T-cell (primary cell): Measurements from ENCODE around the gene MAP3K1. TPM values are rescaled to one million over a fixed set of nuclear protein-coding genes. Genes with fewer than 3 reads are reported as not detected.
A peak's percentile ranks its signal among the peaks of the same experiment; 100 is the strongest.

Experiments used
- ATAC-seq, 4 experiments: fragments of 200-7000 bp in 3 of 4; fragments of 150-1000 bp in 1 of 4; cut with Tn5 transposase; replicated peaks in 1 of 4; 1 replicate in 3 of 4; 2 replicates in 1 of 4; pipeline ENCODE4 v1.10.0; 2021; ENCODE audit warnings: moderate library complexity in 3 of 4, mild to moderate bottlenecking in 2 of 4, moderate number of reproducible peaks in 1 of 4
- CTCF ChIA-PET, 2 donors: fragments of 300-600 bp; sonication (Branson Sonifier 250); formaldehyde crosslinking; loops; one replicate each; lab custom pipeline; 2022; ENCODE audit warnings: antibody characterized with exemption in 2 of 2; lab: Charles Lee
- POLR2A ChIA-PET, 2 donors: fragments of 300-600 bp; sonication (Branson Sonifier 250); formaldehyde crosslinking; loops; one replicate each; lab custom pipeline; 2022; ENCODE audit warnings: antibody characterized with exemption in 2 of 2; lab: Charles Lee
- DNase-seq, 35 experiments: peaks; one replicate each; pipeline versions ENCODE4 v3.0.0 to v3.0.0-alpha.2; 2013 to 2023
- H3K27ac ChIP-seq: one replicate; pipeline ENCODE4 v1.5.1; 2013; ENCODE audit warnings: low read length
- H3K27me3 ChIP-seq, 2 experiments: replicated peaks in 1 of 2; 1 replicate in 1 of 2; 2 replicates in 1 of 2; pipeline versions ENCODE4 v1.6.1 to v1.7.0; 2013; ENCODE audit warnings: low read length in 1 of 2, mixed read lengths in 1 of 2; ENCODE audit not compliant: control insufficient read depth in 2 of 2, insufficient read depth in 2 of 2; ENCODE audit errors: extremely low read depth in 1 of 2
- H3K36me3 ChIP-seq, 2 donors: 1 replicate in 1 of 2; 2 replicates in 1 of 2; pipeline versions ENCODE4 v1.6.1 to v1.7.0; 2013; ENCODE audit warnings: low read length in 1 of 2; ENCODE audit not compliant: control insufficient read depth in 2 of 2, insufficient read depth in 1 of 2; ENCODE audit errors: extremely low read depth in 1 of 2
- H3K4me1 ChIP-seq, 2 experiments: 1 replicate in 1 of 2; 2 replicates in 1 of 2; pipeline versions ENCODE4 v1.6.1 to v1.7.0; 2013; ENCODE audit warnings: low read length in 2 of 2, mixed read lengths in 1 of 2; ENCODE audit not compliant: insufficient read depth in 2 of 2, control insufficient read depth in 1 of 2; ENCODE audit errors: extremely low read depth in 1 of 2
- H3K4me3 ChIP-seq, 2 donors: 1 replicate in 1 of 2; 2 replicates in 1 of 2; pipeline versions ENCODE4 v1.5.1 to v1.7.0; 2013; ENCODE audit warnings: mild to moderate bottlenecking in 2 of 2, low read length in 1 of 2, moderate library complexity in 1 of 2; ENCODE audit not compliant: control insufficient read depth in 1 of 2; ENCODE audit errors: extremely low read depth in 1 of 2
- H3K9me3 ChIP-seq: 2 replicates; pipeline ENCODE4 v1.7.0; 2013
- H3K27ac Mint-ChIP-seq, 2 donors: one replicate each; pipeline ENCODE4 v1.8.0; 2020 to 2021; ENCODE audit warnings: mild to moderate bottlenecking in 2 of 2, mixed read lengths in 2 of 2
- H3K27me3 Mint-ChIP-seq, 2 donors: one replicate each; pipeline ENCODE4 v1.8.0; 2021 to 2022; ENCODE audit warnings: mixed read lengths in 2 of 2
- H3K36me3 Mint-ChIP-seq: one replicate; pipeline ENCODE4 v1.8.0; 2021; ENCODE audit warnings: mixed read lengths
- H3K4me1 Mint-ChIP-seq, 3 donors: one replicate each; pipeline ENCODE4 v1.8.0; 2020 to 2022; ENCODE audit warnings: mixed read lengths in 3 of 3, mild to moderate bottlenecking in 1 of 3
- H3K4me3 Mint-ChIP-seq, 3 donors: one replicate each; pipeline ENCODE4 v1.8.0; 2020 to 2022; ENCODE audit warnings: mild to moderate bottlenecking in 3 of 3, mixed read lengths in 3 of 3, moderate library complexity in 3 of 3
- H3K9me3 Mint-ChIP-seq, 3 donors: one replicate each; pipeline ENCODE4 v1.8.0; 2020 to 2022; ENCODE audit warnings: mixed read lengths in 3 of 3
- whole genome bisulfite sequencing: methylation state at CpG from one replicate; pipeline ENCODE4 v1.1.5; 2013; ENCODE audit warnings: missing lambda C conversion rate; ENCODE audit not compliant: insufficient coverage; 5-methylcytosine and 5-hydroxymethylcytosine counted together
- total RNA-seq, 35 experiments: library from RNA in 6 of 35; stranded (reverse) in 6 of 35; fragments of 120-200 nt in 1 of 35; gene quantifications; one replicate each; pipeline versions ENCODE4 v1.2.1 to v1.2.4 and lab custom pipeline; 2013 to 2026

The MAP3K1 gene
- total RNA-seq, 5 donors from 2014 or later (not counting 1 experiment from before 2014, with no cell fraction given): 53.1 to 96.0 (median 80.6) TPM

- WGBS: no CpG with 5 or more reads among the region's 2 CpGs
- no peak for ATAC-seq
- Histone ChIP-seq H3K4me3 (no peak overlapping the region), H3K27ac (no peak overlapping the region), H3K27me3 (peaks cover 0 to 4% of the 10 kb centered on the region in 2 experiments), H3K9me3 (no peaks in the 10 kb centered on the region), H3K36me3 (no peaks in the 10 kb centered on the region), H3K4me1 (no peaks in the 10 kb centered on the region)
- Mint-ChIP-seq H3K4me3 (no peak overlapping the region), H3K4me1 (no peaks in the 10 kb centered on the region), H3K27me3 (no peaks in the 10 kb centered on the region), H3K9me3 (peaks cover 5 to 18% (median 6%) of the 10 kb centered on the region in 3 donors), H3K36me3 (peaks cover 3% of the 10 kb centered on the region), H3K27ac (no peak overlapping the region)
- no peak for DNase-seq
- CTCF ChIA-PET: no interaction called here
- POLR2A ChIA-PET: no interaction called here
Observed at GRCh38 chr5:56783261-56783660, 32.1 kb upstream of the MAP3K1 start.

- no peak for DNase-seq
- H3K27ac Mint-ChIP-seq: no peak overlapping the region
- H3K9me3 Mint-ChIP-seq: no peaks in the 10 kb centered on the region
- H3K4me1 Mint-ChIP-seq: no peaks in the 10 kb centered on the region
- Histone ChIP-seq H3K27me3 (peaks cover 0 to 4% of the 10 kb centered on the region in 2 experiments), H3K27ac (no peak overlapping the region), H3K4me3 (no peak overlapping the region), H3K36me3 (no peaks in the 10 kb centered on the region), H3K9me3 (no peaks in the 10 kb centered on the region), H3K4me1 (no peaks in the 10 kb centered on the region)
- ChIA-PET POLR2A (no interaction called here), CTCF (no interaction called here)
- H3K27me3 Mint-ChIP-seq: no peaks in the 10 kb centered on the region
- no CpG with 5 or more reads among the region's 2 CpGs for WGBS
- no peak overlapping the region for H3K4me3 Mint-ChIP-seq
- H3K36me3 Mint-ChIP-seq: no peaks in the 10 kb centered on the region
- no peak for ATAC-seq
Observed at GRCh38 chr5:56786346-56786745, 29.0 kb upstream of the MAP3K1 start.

- CTCF ChIA-PET: no interaction called here
- H3K27ac Mint-ChIP-seq: peak overlapping the region in 1 of 2 donors; percentile 39
Observed at GRCh38 chr5:56791396-56791795, 24.0 kb upstream of the MAP3K1 start.

GRCh38 chr5:56798521-56798920, 16.8 kb upstream of the MAP3K1 start:
- Mint-ChIP-seq H3K36me3 (no peaks in the 10 kb centered on the region), H3K4me3 (no peak overlapping the region), H3K27ac (no peak overlapping the region), H3K4me1 (peaks cover under 1 to 5% (median 1%) of the 10 kb centered on the region in 3 donors), H3K27me3 (peaks cover 0 to 2% of the 10 kb centered on the region in 2 donors), H3K9me3 (no peaks in the 10 kb centered on the region)
- no peak overlapping the region for H3K27ac ChIP-seq
- peaks cover 0 to 3% of the 10 kb centered on the region in 2 experiments for H3K4me1 ChIP-seq
- DNase-seq (no peak), ATAC-seq (no peak)
- H3K4me3 ChIP-seq: no peak overlapping the region
- no peaks in the 10 kb centered on the region for H3K9me3 ChIP-seq
- CTCF ChIA-PET: no interaction called here
- H3K27me3 ChIP-seq: no peaks in the 10 kb centered on the region
- POLR2A ChIA-PET: no interaction called here
- H3K36me3 ChIP-seq: no peaks in the 10 kb centered on the region

More at GRCh38 chr5:56791396-56791795, 24.0 kb upstream of the MAP3K1 start:
- Mint-ChIP-seq H3K36me3 (no peaks in the 10 kb centered on the region), H3K4me1 (peaks cover 0 to 3% (median 0%) of the 10 kb centered on the region in 3 donors), H3K4me3 (no peak overlapping the region), H3K9me3 (no peaks in the 10 kb centered on the region), H3K27me3 (no peaks in the 10 kb centered on the region)
- DNase-seq (no peak), ATAC-seq (no peak)
- Histone ChIP-seq H3K27ac (no peak overlapping the region), H3K4me3 (no peak overlapping the region), H3K36me3 (no peaks in the 10 kb centered on the region), H3K9me3 (no peaks in the 10 kb centered on the region), H3K27me3 (no peaks in the 10 kb centered on the region), H3K4me1 (no peaks in the 10 kb centered on the region)
- POLR2A ChIA-PET: interaction anchor here (0.6 kb wide), 2 partner anchors 37 to 1490 kb away, joined by 3 read pairs; no protein-coding TSS in a partner anchor
- WGBS: no CpG with 5 or more reads among the region's 3 CpGs

GRCh38 chr5:56800186-56800585, 15.2 kb upstream of the MAP3K1 start:
- Mint-ChIP-seq H3K4me1 (peaks cover 7 to 14% (median 11%) of the 10 kb centered on the region in 3 donors), H3K4me3 (no peak overlapping the region), H3K27me3 (peaks cover 0 to 2% of the 10 kb centered on the region in 2 donors), H3K36me3 (no peaks in the 10 kb centered on the region), H3K9me3 (no peaks in the 10 kb centered on the region), H3K27ac (no peak overlapping the region)
- CTCF ChIA-PET: no interaction called here
- no peaks in the 10 kb centered on the region for H3K36me3 ChIP-seq
- H3K4me3 ChIP-seq: no peak overlapping the region
- H3K27ac ChIP-seq: no peak overlapping the region
- no peaks in the 10 kb centered on the region for H3K9me3 ChIP-seq
- POLR2A ChIA-PET: no interaction called here
- DNase-seq (no peak), ATAC-seq (no peak)
- H3K4me1 ChIP-seq: peaks cover 0 to 5% of the 10 kb centered on the region in 2 experiments
- H3K27me3 ChIP-seq: no peaks in the 10 kb centered on the region

- H3K36me3 ChIP-seq: no peaks in the 10 kb centered on the region
- WGBS: no CpG with 5 or more reads among the region's 3 CpGs
- H3K36me3 Mint-ChIP-seq: no peaks in the 10 kb centered on the region
- H3K4me3 Mint-ChIP-seq: no peak overlapping the region
- H3K9me3 ChIP-seq: no peaks in the 10 kb centered on the region
- H3K4me3 ChIP-seq: no peak overlapping the region
- H3K27ac Mint-ChIP-seq: no peak overlapping the region
- no peaks in the 10 kb centered on the region for H3K9me3 Mint-ChIP-seq
- H3K27me3 Mint-ChIP-seq: peaks cover 0 to 2% of the 10 kb centered on the region in 2 donors
- peaks cover 0 to 5% of the 10 kb centered on the region in 2 experiments for H3K4me1 ChIP-seq
- ATAC-seq (no peak), DNase-seq (no peak)
- no peaks in the 10 kb centered on the region for H3K27me3 ChIP-seq
- ChIA-PET POLR2A (no interaction called here), CTCF (no interaction called here)
- H3K4me1 Mint-ChIP-seq: peaks cover 7 to 14% (median 11%) of the 10 kb centered on the region in 3 donors
- no peak overlapping the region for H3K27ac ChIP-seq
Observed at GRCh38 chr5:56801256-56801655, 14.1 kb upstream of the MAP3K1 start.

- 90% methylated on average over 2 of the region's 2 CpGs for WGBS
- no peak overlapping the region for H3K27ac Mint-ChIP-seq
- POLR2A ChIA-PET: interaction anchor here in 1 of 2 donors (0.6 kb wide), 1 partner anchor 1211 kb away, joined by 3 read pairs; no protein-coding TSS in a partner anchor
Observed at GRCh38 chr5:56802205-56802604, 13.1 kb upstream of the MAP3K1 start.

More at GRCh38 chr5:56802205-56802604, 13.1 kb upstream of the MAP3K1 start:
- no peaks in the 10 kb centered on the region for H3K36me3 Mint-ChIP-seq
- no peaks in the 10 kb centered on the region for H3K36me3 ChIP-seq
- no peaks in the 10 kb centered on the region for H3K9me3 Mint-ChIP-seq
- no peaks in the 10 kb centered on the region for H3K27me3 Mint-ChIP-seq
- H3K27ac ChIP-seq: no peak overlapping the region
- ATAC-seq (no peak), DNase-seq (no peak)
- CTCF ChIA-PET: interaction anchor here in 1 of 2 donors (1.0 kb wide), 1 partner anchor 36 kb away, joined by 3 read pairs; no protein-coding TSS in a partner anchor
- H3K4me1 ChIP-seq: peaks cover 0 to 5% of the 10 kb centered on the region in 2 experiments
- no peak overlapping the region for H3K4me3 Mint-ChIP-seq
- H3K27me3 ChIP-seq: no peaks in the 10 kb centered on the region
- no peaks in the 10 kb centered on the region for H3K9me3 ChIP-seq
- H3K4me3 ChIP-seq: no peak overlapping the region
- peaks cover 7 to 14% (median 11%) of the 10 kb centered on the region in 3 donors for H3K4me1 Mint-ChIP-seq
